ENCODE data around the gene RPS25.
"Not testable (repeated sequence)": the region's sequence is repeated elsewhere in the genome, so short reads cannot be mapped to it uniquely, and the experiment has no call there.

Gene RPS25

DNA sequence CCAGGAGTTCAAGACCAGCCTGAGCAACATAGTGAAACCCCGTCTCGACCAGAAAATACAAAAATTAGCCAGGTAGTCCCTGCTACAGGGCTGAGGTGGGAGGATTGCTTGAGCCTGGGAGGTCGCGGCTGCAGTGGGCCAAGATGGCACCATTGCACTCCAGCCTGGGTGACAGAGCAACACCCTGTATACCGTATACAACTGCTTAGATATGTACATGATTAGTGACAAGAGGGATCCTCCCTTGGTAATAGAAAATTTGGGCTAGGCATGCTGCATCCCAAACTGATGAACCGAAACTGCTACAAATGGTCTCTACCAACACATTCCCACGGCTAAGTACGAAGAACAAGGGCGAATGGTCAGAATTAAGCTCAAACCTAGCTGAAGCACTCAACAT, 24.8 kb upstream of the RPS25 start:
- TF ChIP-seq, protein P1, sequence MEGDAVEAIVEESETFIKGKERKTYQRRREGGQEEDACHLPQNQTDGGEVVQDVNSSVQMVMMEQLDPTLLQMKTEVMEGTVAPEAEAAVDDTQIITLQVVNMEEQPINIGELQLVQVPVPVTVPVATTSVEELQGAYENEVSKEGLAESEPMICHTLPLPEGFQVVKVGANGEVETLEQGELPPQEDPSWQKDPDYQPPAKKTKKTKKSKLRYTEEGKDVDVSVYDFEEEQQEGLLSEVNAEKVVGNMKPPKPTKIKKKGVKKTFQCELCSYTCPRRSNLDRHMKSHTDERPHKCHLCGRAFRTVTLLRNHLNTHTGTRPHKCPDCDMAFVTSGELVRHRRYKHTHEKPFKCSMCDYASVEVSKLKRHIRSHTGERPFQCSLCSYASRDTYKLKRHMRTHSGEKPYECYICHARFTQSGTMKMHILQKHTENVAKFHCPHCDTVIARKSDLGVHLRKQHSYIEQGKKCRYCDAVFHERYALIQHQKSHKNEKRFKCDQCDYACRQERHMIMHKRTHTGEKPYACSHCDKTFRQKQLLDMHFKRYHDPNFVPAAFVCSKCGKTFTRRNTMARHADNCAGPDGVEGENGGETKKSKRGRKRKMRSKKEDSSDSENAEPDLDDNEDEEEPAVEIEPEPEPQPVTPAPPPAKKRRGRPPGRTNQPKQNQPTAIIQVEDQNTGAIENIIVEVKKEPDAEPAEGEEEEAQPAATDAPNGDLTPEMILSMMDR (IDR thresholded peaks at IDR 0.05; ENCODE audit: insufficient read depth, low read length, missing control alignments), result no peak
- no peak for DNase-seq (ENCODE audit: low read depth, low spot score)
- ChIA-PET POLR2A (no interaction called here), CTCF (interaction anchor here (0.8 to 6.5 kb wide), 4 partner anchors 8 to 13 kb away, joined by 3 to 38 read pairs (median 10); partner anchors contain the start of genes HYOU1 and SLC37A4)
- H3K4me3 ChIP-seq (ENCODE audit: low read depth, low read length), result no peak overlapping the region

DNA sequence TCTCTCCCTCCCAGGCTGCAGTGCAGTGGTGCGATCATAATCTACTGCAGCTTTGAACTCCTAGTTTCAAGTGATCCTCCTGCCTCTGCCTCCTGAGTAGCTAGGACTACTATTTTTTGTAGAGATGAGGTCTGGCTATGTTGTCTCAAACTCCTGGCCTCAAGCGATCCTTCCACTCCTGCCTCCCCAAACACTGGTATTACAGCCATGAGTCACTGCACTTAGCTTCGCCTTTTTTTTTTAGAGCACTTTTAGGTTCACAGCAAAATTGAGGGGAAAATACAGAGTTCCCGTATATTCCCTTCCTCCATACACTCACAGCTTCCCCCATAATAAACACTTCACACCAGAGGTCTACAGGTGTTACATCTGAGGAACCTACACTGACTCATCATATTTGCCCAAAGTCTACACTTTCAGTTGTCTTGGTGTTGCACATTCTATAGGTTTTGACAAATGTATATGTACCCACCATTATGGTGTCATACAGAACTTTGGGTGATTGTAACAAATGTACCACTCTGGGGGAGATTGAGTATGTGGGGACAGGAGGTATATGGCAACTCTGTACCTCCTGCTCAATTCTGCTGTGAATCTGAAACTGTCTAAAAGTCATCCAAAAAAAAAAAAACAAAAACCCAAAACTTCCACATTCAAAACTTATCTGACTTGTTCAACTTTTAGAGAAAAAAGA, 23.8 kb upstream of the RPS25 start:
- POLR2A ChIA-PET, result interaction anchor here (0.7 kb wide), 1 partner anchor 17 kb away, joined by 3 read pairs; no protein-coding TSS in a partner anchor
- no peak for DNase-seq (ENCODE audit: low read depth, low spot score)
- TF ChIP-seq, protein P1 (IDR thresholded peaks at IDR 0.05; ENCODE audit: insufficient read depth, low read length, missing control alignments), result no peak
- H3K4me3 ChIP-seq (ENCODE audit: low read depth, low read length), result no peak overlapping the region
- CTCF ChIA-PET, result interaction anchor here (2.6 to 6.5 kb wide), 2 partner anchors 12 to 14 kb away, joined by 10 to 38 read pairs; partner anchors contain the start of genes HYOU1 and SLC37A4

DNA sequence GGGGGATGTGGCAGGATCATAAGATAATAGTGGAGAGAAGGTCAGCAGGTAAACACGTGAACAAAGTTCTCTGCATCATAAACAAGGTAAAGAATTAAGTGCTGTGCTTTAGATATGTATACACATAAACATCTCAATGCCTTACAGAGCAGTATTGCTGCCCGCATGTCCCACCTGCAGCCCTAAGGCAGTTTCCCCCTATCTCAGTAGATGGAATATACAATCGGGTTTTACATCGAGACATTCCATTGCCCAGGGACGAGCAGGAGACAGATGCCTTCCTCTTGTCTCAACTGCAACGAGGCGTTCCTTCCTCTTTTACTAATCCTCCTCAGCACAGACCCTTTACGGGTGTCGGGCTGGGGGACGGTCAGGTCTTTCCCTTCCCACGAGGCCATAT, 21.3 kb upstream of the RPS25 start:
- DNase-seq (ENCODE audit: low read depth, low spot score); POLR2A ChIA-PET; H3K4me3 ChIP-seq (ENCODE audit: low read depth, low read length): not testable (repeated sequence)
- CTCF ChIA-PET, result interaction anchor here (1.0 to 6.5 kb wide), 2 partner anchors 9 to 350 kb away, joined by 3 to 38 read pairs; partner anchors contain the start of gene SLC37A4

DNA sequence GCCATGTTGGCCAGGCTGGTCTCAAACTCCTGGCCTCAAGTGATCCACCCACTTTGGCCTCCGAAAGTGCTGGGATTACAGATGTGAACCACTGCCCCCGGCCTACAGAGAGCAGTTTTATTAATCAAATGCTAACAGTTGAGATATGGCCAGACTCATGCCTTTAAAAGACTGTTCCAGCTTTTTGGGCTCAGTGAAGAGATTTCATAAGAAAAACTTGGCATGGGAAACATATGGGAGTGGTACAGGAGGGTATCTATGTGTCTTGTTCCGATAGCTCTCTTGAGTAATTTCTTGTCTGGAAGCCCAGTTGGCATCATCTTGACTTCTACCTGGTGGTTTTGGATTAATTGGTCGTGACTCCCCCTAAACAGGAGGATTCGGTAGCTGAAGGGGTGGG, 20.7 kb upstream of the RPS25 start:
- POLR2A ChIA-PET, result interaction anchor here (0.7 kb wide), 1 partner anchor 87 kb away, joined by 3 read pairs; no protein-coding TSS in a partner anchor
- TF ChIP-seq, protein P1 (IDR thresholded peaks at IDR 0.05; ENCODE audit: insufficient read depth, low read length, missing control alignments), result no peak
- CTCF ChIA-PET, result interaction anchor here (0.7 to 1.0 kb wide), 2 partner anchors 8 to 20 kb away, joined by 3 read pairs; partner anchors contain the start of gene TRAPPC4
- no peak for DNase-seq (ENCODE audit: low read depth, low spot score)
- H3K4me3 ChIP-seq (ENCODE audit: low read depth, low read length), result no peak overlapping the region

DNA sequence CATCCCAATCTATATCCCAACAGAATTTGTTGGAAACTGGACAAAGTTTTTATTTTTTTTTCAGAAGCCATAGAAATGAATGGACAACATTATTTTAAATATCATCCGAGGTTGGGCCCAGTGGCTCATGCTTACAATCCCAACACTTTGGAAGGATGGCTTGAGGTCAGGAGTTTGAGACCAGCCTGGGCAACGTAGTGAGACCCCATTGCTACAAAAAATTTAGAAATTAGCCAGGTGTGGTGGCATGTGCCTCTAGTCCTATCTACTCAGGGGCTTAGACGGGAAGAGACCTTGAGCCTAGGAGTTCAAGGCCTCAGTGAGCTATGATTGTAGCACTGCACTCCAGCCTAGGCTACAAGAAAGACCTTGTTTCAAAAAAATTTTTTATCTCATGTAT, 16.7 kb upstream of the RPS25 start:
- POLR2A ChIA-PET, result no interaction called here
- TF ChIP-seq, protein P1 (IDR thresholded peaks at IDR 0.05; ENCODE audit: insufficient read depth, low read length, missing control alignments), result no peak
- no peak overlapping the region for H3K4me3 ChIP-seq (ENCODE audit: low read depth, low read length)
- CTCF ChIA-PET, result interaction anchor here (1.0 to 1.4 kb wide), 2 partner anchors 9 to 162 kb away, joined by 3 read pairs; no protein-coding TSS in a partner anchor
- DNase-seq (ENCODE audit: low read depth, low spot score), result no peak

DNA sequence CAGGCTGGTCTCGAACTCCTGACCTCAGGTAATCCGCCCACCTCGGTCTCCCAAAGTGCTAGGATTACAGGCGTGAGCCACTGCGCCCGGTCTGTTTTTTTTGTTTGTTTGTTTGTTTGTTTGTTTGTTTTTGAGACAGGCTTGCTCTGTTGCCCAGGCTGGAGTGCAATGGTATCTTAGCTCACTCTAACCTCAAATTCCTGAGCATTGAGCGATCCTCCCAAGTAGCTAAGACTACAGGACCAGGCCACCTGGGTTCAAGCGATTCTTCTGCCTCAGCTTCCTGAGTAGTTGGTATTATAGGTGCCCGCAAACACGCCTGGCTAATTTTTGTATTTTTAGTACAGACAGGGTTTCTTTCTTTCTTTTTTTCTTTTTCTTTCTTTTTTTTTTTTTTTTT, 15.3 kb upstream of the RPS25 start:
- POLR2A ChIA-PET; H3K4me3 ChIP-seq (ENCODE audit: low read depth, low read length); DNase-seq (ENCODE audit: low read depth, low spot score): not testable (repeated sequence)
- CTCF ChIA-PET, result interaction anchor here (1.7 to 4.7 kb wide), 3 partner anchors 10 to 20 kb away, joined by 11 to 54 read pairs (median 34); partner anchors contain the start of genes RPS25 and TRAPPC4

DNA sequence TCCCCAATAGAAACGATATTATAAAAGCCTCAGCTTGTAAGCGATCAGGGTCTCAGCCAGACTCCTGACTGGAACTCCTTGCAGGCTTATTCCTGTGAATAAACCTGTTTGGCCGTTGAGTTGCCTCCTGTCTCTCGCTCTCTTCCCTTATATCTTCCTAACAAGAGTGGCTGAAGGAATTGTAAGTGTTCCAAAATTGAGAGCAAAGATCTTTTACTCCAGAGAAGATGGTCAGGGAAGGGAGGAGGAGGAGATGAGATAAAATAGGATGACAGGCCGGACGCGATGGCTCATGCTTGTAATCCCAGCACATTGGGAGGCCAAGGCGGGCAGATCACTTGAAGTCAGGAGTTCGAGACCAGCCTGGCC, 13.8 kb upstream of the RPS25 start:
- TF ChIP-seq, protein P1 (IDR thresholded peaks at IDR 0.05; ENCODE audit: insufficient read depth, low read length, missing control alignments), result no peak
- no peak for DNase-seq (ENCODE audit: low read depth, low spot score)
- CTCF ChIA-PET, result interaction anchor here (0.9 to 4.7 kb wide), 9 partner anchors 11 to 33 kb away, joined by 3 to 54 read pairs (median 6); partner anchors contain the start of genes RPS25 and TRAPPC4
- no peak overlapping the region for H3K4me3 ChIP-seq (ENCODE audit: low read depth, low read length)
- POLR2A ChIA-PET, result interaction anchor here (1.0 kb wide), 1 partner anchor 14 kb away, joined by 3 read pairs; the partner anchor contains the start of gene RPS25

Measured in AG04449 (cell line).